GM18873 (cell line): ENCODE measurements around the gene FAM90A1.
"Not testable (repeated sequence)": the region's sequence is repeated elsewhere in the genome, so short reads cannot be mapped to it uniquely, and the experiment has no call there.

Source experiments
- ATAC-seq: cut with Tn5 transposase; IDR thresholded peaks from one replicate; pipeline ENCODE4 v1.9.1; 2021; ENCODE audit warnings: mild to moderate bottlenecking, moderate library complexity, moderate number of reproducible peaks; ENCODE audit not compliant: unreplicated experiment, low FRiP score

Gene FAM90A1

DNA sequence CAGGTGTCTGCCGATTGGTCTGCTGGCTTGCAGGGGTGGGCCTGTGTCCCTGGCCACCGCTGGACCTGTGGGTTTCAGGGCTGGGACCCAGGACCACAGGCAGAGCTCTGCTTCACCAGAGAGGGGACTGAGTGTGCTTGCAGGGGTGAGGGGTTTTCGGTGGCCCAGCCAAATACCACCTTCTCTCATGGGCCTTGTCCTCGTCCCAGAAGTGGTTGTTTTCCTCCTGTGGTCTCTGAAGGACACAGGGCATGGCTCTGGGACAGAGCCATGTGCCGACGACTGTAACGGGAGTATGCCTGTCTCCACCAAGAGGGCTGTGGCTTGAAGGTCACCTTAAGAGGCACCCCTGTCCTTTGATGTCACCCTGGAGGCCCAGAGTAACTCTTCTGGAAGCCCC lies 7.3 kb upstream of the FAM90A1 start:
- ATAC-seq: not testable (repeated sequence)

DNA sequence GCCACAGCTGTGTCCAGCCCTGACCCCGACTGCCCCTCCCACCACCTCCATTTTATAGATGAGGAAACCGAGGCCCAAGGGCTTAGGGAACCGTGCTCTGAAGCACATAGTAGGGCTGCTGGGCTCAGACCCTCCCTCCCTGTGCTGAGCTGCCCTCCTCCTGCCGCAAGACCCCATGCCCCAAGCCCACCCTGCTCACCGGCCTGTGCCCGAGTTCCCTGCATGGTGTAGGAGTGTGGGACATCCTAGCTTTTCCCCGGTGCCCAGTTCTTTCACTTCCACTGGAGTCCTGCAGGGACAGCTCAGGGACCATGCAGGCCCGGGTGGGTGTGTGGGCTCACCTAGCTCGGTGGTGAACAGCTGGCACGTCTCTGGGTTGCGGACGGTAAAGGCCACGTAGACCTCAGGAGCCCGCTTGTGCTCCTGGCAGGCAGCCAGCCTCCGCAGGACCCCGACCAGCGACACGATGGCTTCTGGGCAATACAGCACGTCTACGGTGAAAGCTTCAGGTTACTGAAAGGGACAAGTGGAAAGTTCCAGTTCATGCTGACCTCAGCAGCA lies 6.6 kb upstream of the FAM90A1 start:
- not testable (repeated sequence) for ATAC-seq

DNA sequence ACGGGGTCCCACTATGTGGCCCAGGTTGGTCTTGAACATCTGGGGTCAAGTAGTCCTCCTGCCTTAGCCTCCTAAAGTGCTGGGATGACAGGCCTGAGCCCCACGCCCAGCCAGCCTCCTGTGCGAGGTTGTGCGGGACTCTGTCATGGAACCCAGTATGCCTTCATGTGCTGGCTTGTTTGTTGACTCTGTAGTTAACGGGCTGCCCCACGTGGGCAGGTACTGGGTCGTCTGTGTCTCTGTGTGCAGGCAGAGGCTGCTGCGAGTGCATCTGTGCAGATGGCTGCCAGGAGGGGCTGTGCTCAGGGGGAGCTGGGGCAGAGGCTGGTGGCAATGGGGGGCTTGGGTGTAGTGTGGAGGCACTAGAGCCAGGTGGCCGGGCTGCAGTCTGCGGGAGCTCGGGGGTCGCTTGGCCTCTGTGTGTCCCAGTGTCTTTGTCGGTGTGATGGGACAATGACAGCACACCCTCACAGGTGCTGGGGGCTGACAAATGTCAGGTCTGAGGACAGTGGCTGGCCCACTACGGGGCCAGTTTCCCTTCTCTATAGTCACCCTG lies 6.0 kb upstream of the FAM90A1 start:
- not testable (repeated sequence) for ATAC-seq

DNA sequence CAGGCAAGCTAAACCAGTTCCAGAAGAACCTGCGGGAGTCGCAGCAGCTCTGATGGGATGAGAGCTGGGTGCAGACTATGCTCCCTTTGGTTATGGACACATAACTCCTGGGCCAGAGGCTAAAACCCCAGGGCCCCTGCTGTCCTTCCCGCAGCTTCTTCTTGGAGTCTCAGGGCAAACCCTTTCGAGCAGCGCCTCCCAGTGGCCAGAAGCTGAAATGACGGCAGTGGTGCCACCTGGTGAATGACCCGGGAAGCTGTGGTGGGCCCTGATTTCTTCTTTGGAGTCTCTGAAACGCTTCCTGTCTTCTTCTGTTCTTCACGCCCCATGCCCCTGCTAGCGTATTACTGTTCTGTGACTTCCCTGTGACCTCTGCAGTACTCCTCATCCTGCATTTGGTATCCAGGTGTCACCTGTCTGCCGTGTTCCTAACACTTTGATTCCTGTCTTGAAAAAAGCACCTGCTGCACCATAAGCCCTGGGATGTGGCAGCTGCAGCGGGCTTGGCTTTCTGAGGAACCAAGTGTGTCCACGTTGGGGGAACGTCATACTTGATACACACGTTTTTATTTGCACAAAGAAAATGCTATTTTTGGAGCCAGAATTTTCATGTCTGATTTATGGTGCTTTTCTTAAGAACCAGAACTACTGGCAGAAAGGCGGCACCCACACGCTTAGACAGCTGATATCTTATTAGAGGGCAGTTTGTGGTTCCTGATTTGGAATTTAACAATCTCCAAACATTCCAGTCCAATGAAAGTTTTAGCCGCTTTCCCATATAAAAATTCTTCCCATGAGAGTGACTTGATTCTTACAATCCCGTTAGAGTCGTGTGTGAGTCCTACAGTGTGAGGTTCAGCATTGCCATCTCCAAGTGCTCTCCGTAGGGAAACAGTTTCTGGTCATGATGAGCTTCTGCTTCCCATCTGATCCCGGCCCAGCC lies 4.5 kb upstream of the FAM90A1 start:
- ATAC-seq: not testable (repeated sequence)

DNA sequence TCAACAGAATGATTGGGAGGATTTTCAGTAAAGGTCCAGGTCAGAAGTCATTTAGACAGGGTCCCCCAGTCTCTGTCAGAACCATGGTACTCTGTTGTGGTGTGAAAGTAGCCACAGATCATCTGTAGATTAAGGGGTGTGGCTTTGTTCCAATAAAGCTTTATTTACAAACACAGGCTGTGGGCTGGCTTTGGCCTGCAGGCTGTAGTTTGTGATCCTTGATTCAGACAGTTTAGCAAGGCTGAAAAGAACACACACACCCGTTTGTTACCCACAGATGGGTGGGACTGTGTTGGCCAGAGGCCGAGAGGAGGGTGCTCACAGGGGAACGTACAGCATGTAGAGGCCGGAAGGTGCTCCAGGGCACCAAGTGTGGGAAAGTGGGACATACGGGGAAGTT lies 3.6 kb upstream of the FAM90A1 start:
- ATAC-seq: not testable (repeated sequence)

DNA sequence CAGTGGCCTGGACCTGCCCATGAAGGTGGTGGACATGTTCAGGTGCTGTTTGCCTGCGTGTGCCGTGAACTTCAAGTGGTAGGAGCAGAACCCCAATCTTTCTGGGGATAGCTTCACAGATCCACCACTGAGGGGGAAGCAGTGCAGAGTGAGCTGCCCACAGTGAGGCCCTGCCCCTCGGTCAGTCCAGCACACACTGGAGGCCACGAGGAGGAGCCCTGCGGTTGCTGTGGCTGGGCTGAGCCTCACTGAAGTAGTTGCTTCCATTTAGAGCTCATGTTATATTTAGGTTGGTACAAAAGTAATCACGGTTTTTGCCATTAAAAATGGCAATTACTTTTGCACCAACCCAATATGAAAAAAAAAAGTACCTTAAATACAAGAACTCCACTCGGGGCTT lies 2.1 kb upstream of the FAM90A1 start:
- ATAC-seq: not testable (repeated sequence)

DNA sequence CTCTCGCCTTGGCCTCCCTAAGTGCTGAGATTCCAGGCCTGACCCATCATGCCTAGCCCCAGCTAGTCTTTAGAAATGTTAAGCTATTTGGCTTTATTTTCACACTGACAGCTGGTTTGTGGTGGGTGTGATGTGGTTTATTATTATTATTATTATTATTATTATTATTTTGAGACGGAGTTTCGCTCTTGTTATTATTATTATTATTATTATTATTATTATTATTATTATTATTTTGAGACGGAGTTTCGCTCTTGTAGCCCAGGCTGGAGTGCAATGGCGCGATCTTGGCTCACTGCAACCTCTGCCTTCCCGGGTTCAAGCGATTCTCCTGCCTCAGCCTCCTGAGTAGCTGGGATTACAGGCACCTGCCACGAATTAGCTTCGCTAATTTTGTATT lies 1.2 kb upstream of the FAM90A1 start:
- not testable (repeated sequence) for ATAC-seq

DNA sequence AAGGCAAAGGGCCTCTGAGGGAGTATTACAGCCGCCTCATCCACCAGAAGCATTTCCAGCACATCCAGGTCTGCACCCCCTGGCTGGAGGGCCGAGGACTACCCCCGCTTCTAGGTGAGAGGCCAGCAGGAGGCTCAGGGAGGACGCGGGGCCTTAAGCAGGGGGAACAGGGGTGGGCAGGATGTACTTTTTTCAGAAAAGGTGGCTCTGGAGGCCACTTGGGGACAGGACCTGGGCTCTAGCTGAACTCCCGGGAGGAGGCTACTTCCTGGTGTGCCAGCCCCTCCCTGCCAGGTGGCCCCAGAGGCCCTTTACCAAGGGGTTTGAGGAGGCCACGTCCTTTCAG lies 287 bp upstream of the FAM90A1 start:
- not testable (repeated sequence) for ATAC-seq

DNA sequence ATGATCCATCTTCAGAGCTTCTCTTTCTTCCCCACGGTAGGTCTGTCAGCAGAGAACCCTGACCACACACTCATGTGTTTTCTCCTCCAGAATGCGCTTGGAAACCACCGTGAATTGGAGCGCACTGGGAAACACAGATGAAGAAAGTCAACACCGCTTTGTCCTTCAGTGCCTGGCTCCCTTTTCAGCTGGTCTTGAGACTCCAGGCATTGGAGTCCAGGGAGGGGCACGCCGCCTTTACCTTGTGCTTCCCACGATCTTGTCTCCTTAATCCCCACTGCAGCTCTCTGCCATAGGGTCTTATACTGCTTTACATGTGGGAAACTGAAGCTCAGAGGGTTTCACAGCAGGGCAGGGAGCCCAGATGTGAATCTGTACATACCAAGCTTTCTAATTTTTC lies 1.1 kb downstream of the FAM90A1 start:
- ATAC-seq: no peak

DNA sequence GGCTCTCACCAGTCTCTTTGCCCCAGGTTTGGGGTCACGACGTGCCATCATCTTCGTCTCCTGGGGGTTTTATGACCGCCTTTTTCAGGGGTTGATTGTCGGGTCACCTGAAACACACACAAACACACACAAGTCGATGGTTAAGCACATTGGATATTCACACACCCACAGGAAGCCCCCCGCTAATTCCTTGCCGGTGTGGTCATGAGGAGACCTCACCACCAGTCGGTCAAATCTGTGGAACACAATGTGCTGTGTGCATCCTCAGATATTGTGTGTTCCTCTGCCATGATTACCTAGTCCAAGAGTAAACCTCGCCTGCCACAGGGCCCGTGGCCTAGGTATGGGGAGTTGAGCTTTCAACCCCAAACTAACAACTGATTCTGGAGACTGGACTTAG lies 2.6 kb downstream of the FAM90A1 start:
- ATAC-seq: not testable (repeated sequence)

DNA sequence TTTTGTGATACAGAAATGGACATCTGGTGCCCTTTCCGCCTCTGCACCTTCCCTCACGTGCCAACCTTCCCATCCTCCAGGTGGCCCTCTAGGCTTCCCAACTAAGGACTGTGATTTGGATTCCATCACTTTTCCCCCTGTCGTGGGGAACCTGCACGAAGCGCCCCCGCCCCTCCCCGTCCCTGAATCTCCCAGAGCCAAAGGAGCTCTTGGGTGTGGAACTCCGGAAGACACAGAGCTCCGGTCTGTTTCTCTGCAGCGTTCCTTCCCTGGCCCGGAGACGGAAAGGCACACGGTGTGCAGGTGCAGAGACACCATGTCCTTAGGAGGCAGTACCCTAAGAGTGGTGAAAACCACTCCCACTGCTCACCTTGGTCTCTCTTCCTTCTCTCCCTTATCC lies 3.8 kb downstream of the FAM90A1 start:
- not testable (repeated sequence) for ATAC-seq

DNA sequence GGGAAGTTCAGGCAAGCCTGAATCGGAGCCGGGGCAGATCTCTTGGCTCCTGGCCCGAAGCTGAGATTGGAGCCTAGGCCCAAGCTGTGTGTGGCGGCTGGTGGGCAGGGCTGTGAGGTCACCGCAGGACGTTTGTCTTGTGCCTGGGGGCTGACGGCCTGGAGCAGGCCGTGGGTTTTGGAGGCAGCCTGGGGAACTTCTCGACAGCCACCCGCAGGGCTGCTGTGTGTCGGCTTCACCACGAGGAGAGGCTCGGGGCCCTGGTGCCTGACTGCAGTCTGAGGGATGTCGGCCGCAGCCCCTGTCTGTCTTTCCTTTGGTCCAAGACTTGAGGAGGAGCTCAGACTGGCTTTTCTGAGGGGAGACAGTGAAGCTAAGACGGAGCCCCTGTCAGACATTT lies 5.1 kb downstream of the FAM90A1 start:
- not testable (repeated sequence) for ATAC-seq

DNA sequence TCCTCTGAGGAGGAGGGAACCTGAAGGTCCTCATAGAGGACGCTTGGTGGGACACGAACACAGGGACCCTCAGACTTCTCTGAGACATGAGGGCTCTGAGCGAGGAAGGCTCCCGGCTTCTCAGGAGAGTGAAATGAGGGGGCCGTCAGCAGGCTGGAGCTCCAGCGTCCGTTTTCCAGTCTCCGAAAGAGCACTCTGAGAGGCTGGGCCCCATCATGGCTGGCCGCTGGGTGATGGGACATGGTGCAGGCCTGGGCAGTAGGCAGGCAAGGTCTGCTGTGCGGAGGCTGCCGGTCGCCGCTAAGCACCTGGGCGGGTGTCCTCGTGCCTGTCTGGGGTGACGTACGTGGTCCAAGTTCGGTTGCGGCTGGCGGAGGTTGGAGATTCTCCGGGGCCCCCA lies 5.6 kb downstream of the FAM90A1 start:
- ATAC-seq: not testable (repeated sequence)

DNA sequence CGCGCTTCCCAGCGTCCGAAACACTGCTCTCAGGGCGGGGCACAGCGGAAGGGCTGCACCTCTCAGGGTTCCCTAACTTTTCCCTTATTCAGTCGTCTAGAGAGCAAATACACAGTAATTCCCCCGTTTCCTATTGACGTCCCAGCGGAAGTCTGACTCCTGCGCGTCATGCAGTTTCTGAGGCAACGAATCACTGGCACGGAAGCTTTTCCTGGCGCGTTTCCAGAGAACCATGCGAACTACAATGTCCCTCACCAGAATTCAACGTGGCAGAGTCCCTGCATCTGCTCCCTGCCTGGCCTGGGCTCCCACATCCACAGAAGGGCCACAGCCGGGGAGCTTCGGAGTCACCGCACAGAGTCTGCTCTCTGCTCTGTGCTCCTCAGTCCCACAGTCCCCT lies 6.0 kb downstream of the FAM90A1 start:
- not testable (repeated sequence) for ATAC-seq

DNA sequence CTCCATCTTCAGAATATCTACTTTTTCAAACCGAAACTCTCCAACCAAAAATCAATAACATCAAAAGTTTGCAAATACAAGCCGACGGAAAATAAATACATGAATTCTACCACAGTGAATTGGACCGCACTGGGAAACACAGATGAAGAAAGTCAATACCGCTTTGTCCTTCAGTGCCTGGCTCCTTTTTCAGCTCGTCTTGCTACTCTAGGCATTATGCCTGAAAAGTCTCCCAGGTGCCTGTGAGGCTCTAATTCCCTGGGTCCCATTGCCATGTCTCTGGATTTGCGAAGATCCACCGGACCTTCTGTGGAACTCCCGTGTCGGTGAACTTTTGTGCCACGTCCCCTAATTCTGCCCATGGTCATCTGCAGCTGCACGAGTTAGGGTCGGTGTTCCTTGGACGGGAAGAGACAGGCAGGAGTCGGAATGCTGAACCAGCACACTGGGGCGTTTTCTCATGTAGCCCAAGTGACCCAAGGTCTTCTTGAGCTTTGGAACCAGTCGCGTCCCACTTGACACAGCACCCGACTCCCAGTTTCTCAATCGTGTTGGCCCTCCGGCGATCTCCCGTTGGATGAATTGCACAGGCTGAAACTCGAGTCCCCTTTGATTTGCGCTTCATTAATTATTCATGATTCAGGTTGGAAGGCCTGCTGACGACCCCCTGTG lies 8.6 kb downstream of the FAM90A1 start:
- ATAC-seq: not testable (repeated sequence)

DNA sequence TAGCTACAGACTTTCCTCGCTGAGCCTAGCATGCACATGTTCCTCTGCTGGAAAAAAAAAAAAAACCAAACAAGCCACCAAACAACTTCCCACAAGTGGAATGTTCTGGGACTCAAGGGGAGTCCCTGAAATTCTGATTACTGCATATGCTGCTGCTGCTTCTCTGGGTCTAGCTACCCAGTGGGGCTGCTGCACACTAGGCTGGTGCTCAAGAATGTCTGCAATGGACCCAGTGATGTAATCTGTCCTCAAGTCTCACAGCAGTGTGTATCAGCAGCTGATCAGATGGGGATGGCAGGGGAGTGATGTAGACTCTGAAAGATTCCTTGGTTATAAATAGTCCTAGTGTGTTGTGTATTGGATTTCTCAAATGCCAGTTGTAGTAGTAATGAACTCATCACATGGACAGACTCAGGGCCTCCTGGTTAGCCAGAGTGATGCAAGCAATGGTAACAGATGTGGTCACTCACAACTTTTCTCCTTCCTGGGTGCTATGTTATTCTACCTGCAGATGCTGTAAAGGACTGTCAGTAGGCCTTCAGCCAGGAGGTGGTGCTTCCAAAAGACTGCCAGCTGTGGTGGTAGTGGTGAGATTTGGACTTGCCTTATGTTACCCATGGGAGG lies 29.6 kb downstream of the FAM90A1 start:
- not testable (repeated sequence) for ATAC-seq

DNA sequence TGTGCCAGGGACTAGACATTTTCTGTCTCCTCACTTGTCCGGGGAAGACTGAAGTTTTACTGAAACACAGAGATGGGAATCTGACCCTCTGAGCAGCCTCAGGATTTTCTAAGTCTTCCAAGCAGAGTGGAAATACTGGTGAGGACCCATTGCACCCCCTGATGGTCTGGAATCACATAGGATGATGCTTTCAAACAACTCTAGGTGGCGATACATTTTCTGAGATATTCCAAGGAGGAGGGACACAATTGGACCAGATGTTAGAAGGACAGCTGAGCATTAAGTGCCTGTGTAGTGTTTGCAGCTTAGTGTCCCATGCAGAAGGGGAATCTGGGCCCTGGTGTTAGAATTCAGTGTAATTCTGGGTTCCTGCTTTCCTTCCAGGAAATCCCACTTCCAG lies 39.3 kb downstream of the FAM90A1 start:
- ATAC-seq: not testable (repeated sequence)

DNA sequence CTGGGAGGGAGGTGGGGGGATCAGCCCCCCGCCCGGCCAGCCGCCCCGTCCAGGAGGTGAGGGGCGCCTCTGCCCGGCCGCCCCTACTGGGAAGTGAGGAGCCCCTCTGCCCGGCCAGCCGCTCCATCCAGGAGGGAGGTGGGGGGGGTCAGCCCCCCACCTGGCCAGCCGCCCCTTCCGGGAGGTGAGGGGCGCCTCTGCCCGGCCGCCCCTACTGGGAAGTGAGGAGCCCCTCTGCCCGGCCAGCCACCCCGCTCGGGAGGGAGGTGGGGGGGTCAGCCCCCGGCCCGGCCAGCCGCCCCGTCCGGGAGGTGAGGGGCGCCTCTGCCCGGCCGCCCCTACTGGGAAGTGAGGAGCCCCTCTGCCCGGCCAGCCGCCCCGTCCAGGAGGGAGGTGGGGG lies 43.2 kb downstream of the FAM90A1 start:
- not testable (repeated sequence) for ATAC-seq

DNA sequence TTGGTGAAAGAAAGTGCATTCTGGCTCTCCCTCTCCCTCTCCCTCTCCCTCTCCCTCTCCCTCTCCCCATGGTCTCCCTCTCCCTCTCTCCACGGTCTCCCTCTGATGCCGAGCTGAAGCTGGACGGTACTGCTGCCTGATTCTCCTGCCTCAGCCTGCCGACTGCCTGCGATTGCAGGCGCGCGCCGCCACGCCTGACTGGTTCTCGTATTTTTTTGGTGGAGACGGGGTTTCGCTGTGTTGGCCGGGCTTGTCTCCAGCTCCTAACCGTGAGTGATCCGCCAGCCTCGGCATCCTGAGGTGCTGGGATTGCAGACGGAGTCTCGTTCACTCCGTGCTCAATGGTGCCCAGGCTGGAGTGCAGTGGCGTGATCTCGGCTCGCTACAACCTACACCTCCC lies 44.1 kb downstream of the FAM90A1 start:
- not testable (repeated sequence) for ATAC-seq

DNA sequence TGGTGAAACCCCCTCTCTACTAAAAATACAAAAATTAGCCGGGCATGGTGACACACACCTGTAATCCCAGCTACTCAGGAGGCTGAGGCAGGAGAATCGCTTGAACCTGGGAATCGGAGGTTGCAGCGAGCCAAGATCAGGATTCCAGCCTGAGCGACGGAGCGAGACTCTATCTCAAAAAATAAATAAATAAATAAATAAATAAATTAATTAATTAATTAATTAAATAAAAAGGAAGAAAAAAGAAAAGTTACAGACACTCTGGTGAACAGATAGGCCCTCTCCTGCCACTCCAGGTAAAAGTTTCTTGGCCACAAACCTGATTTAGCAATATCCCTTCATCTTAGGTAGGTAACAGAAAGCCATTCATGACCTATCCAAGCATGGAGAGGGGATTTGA lies 44.5 kb downstream of the FAM90A1 start:
- not testable (repeated sequence) for ATAC-seq

DNA sequence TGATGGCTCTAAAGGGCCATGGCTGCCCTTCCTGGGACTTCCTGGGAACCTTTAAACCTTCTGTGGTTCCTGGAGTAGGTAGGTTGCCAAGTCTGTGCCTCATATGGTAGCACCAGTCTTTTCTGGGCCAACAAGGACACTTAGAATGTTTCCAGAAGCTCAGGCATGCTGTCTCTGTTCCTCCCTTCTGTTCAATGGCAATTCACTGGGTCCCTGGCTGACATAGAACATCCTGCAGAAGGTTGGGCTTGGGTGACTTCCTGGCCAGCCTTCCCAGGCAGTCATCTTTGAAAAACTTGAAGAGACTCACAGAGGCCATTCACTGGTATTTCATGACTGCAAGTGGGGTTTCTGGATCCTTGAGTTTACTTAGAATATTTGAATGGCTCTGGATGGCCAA lies 46.1 kb downstream of the FAM90A1 start:
- ATAC-seq: not testable (repeated sequence)
